ENCODE data around the gene DCTN4.

The DCTN4 gene

DNA sequence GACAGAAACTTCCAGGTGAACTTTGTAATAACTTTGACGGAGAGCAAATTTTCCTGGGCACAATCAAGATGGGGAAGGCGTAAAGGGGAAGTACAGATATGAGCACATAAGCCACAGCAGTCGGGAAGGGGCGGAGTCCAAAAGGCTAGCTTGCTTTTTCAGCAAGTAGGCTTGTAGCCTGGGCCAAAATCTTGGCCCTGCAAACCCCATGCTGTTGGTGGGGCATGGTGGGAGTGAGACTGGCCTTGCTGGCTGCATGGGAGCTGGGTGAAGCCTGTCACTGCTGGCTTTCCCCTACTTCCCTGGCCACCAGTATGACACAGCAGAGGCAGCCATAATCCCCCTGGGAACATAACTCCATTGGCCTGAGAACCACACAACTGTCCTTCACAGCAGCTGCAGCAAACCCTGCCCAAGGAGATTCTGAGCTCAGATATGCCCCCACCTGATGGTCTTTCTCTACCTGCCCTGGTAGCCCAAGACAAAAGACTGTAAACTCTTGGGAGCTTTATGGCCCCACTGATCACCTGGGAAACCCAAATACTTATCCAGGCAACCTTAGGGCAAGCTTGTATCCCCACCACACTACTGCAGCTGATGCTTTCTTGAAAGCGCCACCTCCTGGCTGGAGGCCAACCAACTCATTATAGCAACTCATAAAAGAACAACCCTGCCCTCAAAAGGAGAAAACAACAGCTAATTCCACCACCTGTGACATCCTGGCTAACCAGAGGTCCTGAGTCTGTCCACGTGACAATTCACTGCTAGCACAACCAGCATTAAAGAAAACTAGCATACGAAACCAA lies 24.0 kb downstream of the DCTN4 start:
- no peak for DNase-seq

DNA sequence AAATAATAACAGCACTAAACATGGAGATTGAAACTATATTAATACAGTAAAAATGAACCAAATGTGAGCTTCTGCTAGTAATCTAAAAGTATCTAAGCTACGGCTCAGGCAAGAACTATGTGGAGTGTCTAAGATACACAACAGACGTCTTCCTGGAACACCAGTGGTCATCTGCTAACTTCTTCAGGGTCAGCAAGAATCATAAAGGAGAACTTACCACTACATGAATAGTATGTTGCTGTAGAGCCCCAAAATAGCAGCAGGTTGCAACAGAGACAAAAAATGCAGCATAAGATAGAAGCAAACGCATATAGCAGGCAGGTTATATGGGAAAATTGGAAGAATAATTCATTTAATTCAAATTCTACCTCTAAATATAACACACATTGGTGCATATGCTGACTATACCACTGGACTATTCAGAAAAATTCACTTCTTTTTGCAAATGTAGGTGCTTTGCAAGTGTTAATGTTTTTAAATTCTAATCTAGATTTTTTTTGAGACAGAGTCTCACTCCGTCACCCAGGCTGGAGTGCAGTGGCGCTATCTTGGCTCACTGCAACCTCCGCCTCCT lies 27.1 kb downstream of the DCTN4 start:
- no peak for DNase-seq

GRCh38 chr5:150729859-150730258 lies 29.0 kb downstream of the DCTN4 start:
- no peak for DNase-seq

DNA sequence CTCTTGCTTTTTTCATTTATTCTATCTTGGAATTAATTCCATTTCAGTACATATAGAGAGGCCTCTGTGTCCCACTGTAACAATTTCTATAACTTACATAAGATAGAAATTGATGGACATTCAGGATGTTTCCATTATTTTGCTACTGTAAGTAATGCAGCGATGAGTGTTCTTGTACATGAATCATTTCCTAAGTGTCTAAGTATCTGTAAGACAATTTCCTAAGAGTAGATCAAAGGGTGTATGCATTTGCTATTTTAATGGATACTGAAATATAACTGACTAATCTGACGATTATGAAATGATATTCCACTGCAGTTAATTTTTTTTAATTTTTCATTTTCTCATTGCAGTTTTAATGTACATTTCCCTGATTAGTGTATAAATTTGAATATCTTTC lies 35.0 kb downstream of the DCTN4 start:
- DNase-seq: no peak

- no peak for DNase-seq
Measured at GRCh38 chr5:150710165-150710564, 48.7 kb downstream of the DCTN4 start.

- DNase-seq: no peak
Measured at GRCh38 chr5:150706776-150707390, 51.9 kb downstream of the DCTN4 start.

DNA sequence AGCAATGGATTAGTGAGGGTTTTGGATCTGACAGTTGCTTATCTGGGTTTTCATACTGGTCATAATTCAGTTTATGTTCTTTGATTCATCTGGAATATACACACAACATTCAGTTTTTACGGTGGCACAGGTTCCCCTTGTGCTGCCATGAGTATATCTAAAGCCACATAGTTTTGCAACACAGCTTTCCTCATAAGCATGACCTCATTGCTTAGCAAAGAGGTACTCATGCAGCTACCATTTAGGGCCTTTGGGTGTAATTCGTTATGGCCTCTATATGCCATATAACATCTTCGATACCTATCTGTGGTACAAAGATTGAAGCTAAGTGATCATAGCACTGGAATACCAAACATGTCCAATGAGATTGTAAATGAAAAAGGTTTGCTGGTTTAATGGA lies 55.1 kb downstream of the DCTN4 start:
- DNase-seq: no peak

DNA sequence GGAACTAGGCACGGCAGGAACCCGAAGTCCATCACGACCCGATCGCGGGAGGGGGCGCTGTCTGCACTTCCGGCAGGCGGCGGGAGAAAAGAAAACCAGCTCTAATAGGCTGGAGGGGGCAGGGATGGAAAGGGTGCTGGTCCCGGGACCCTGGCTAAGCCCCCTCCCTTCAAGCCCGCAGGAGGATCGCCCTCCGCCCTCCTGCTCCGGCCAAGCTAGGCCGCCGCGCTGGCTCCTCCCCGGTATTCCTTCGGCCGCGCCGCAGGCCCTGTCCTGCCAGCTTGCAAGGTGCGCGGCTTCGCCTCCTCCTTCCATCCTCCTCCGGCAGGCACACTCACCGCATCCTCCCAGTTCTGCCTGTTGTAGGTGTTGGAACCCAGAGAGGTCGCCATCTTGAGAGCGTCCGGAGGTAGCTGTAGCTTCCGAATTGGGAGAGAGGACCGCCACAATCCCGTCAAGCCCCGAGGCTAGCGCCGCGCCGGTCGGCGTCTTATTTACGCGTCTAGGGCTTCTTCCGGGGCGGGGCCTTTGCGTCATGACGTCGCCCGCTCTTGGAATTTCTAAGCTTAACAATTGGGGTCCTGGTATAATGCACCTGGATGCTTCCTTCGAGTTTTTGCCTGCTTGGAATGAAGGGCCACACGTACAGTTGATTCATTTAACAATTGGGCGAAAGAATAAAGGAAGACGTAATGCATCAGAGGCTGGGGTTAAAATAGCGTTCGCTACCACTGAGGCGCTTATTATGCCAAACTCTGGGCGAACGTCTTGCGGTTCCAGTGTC lies 58.0 kb downstream of the DCTN4 start, which contains the start of gene RBM22:
Gene RBM22, minus strand, starts transcription at position 469 of the 784 bp plus-strand sequence. Its CDS starts 77 bp downstream, at position 392.
- DNase-seq: peak; percentile 69 to 92

DNA sequence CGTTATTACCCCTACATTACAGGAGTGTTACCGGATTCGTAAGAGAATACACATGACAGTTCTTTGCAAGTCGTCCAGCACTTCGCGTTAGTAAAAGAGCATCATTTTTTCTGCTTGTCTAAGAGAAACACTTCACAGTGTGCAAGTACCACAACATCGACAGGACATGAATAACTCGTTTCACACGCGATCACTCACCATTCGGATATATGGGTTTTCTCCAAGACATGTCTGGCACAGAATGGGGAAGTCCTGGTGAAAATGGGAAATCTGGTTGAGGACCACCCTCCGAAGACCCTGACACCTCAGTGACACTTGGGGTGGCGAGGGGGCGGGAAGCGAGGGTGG lies 58.6 kb downstream of the DCTN4 start:
- no peak for DNase-seq

- no peak for DNase-seq
Measured at GRCh38 chr5:150694612-150695011, 64.2 kb downstream of the DCTN4 start.

DNA sequence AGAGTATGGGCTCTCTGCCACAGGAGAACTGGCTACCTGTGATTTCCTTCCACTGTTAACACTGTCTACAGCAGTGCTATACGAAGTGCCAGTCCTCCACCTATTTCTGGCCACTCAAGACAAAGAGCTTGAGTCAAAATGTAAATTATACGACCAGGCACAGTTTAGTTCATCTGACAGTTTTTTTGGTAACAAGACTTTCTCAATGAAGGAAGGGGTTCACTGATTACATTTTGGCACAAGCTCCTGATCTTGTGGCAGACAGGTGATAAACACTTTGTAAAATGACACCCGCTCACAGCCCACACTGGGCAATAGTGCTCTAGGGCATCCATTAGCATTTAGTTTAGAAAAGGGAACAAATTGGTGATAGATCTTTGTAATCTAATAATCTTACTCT lies 66.5 kb downstream of the DCTN4 start:
- DNase-seq: no peak

DNA sequence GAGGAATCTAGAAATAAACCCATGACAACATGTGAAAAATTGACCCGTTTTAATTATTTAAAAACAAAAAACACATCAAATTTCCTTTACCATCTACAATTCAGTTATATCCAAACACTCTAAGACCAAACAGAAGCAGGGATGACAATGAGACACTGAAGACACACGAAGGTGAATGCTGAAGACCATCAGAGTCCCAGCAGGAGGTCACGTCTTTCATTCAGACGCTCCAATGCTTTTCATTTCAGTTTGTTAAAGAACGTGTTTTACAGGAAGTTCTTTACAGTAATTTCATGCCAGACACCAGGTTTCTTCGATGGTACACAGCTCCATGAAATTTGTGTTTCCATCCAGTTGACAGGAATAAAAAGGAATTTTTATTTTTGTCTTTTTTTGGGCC lies 68.1 kb downstream of the DCTN4 start:
- no peak for DNase-seq

DNA sequence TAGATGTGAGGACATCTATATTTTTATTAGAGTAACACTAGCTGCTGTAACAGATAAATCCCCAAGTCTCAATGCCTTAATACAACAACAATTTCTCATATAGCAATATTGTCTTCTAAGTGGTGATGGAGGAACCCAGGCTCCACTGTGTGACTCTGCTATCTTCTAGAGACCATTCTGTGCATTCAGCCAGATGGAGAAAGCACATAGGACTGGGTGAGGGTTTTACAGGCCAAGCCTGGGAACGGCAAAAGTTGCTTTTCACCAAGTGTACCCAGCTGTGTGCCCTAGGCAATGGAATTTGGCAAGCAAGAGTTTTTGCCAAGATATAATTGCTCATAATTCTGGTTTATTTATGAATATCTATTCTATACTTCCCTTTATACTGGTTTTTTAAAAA lies 69.7 kb downstream of the DCTN4 start:
- no peak for DNase-seq

GRCh38 chr5:150676578-150676977 lies 82.2 kb downstream of the DCTN4 start:
- no peak for DNase-seq

DNA sequence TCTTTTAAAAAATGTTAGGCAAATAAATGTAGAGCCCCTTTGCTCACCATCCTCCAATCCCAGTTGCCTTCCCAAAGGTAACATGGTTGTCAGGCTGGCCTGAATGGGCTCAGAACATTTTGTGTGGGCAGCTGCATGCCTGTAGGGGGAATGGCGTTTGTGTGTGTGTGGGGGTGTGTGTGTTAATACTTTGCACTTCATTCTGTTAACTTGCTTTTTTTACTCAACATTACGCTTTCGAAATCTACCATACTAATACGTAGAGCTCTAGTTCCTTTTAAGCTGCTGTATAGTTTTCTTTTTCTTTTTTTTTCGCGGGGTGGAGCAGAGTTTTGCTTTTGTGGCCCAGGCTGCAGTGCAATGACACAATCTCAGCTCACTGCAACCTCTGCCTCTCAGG lies 83.7 kb downstream of the DCTN4 start:
- DNase-seq: no peak

DNA sequence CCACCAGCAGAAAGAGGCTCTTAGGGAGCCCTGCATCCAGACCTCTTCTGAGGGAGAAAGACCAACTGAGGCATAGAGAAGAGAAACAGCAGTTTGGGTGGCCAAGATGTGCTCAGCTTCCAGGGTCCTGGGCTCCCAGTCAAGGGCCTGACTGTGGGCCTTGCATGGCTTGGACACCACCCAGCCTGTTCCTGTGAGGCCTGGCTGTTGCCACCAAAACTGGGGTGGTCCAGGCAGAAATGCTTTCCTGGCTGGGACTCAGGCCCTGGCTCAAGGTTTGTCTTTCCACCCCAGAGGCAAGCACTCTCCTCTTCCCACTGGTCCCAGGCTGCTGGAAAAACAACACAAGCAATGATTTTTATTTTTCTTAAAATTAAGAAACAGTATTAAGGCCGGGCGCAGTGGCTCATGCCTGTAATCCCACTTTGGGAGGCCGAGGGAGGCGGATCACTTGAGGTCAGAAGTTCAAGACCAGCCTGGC lies 84.4 kb downstream of the DCTN4 start:
- no peak for DNase-seq

DNA sequence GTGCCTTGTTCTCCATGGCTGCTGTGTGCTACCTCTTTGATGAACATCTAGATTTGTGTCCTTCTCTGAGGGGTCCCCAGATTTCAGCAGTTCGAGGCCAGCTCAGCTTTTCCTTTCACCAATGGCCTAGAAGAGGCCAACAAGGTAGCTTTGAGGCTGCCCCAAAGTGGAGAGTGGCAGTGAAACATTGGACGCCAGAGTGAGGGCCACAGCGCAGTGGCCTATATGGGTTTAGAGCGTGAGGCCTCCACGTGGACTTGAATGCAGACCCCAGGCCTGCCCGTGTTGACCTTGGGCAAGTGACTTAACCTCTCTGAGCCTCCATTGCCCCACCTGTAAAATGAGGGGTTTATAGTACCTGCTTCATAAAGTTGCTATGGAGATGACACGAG lies 85.9 kb downstream of the DCTN4 start:
- DNase-seq: no peak

- no peak for DNase-seq
Measured at GRCh38 chr5:150672237-150672883, 86.5 kb downstream of the DCTN4 start.

DNA sequence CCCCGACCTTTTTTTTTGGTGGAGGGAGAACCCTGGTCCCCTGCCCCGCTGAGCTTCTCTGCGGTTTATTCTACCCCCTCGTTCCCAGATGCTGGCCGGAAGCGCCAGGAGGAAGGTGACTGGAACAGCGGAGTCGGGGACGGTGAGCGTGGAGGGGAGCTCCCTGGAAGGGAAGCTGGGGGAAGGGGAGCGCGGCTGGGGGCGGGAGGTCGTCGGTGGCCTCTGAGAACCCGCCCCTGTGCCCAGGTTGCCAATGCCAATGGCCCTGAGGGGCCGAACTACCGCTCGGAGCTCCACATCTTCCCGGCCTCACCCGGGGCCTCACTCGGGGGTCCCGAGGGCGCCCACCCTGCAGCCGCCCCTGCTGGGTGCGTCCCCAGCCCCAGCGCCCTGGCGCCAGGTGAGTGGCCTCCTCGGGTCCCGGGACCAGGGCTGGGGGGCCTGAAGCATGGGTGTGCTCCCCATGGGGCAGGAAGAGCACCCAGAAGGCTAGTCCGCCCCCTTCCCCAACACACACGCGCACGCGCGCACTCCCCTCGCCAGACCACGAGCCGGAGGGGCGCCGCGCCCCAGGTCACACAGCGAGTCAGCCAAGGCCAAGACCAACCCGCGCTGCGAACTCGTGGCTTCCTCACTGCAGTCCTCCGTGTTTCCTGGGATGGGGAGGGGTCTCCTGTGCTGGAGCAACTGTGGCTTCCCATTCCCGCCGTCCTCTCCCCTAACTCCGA lies 87.1 kb downstream of the DCTN4 start:
- DNase-seq: no peak

DNA sequence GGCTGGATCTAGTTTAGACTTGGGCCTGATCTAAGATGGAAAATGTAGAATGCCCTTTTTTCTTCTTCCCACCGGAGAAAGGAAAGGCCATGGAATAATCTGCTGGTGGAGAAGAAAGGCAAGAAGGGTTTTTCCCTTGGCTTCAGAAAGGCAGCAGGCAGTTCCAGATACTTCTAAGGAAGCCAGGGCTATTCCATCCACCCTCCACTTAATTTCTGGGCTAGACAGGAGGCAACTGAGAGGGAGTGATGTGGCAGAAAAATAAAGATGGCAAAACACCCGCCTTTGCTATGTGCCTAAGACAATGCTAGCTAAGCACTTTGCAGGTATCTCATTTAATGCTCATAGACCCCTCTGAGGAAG lies 87.9 kb downstream of the DCTN4 start:
- no peak for DNase-seq

- DNase-seq: no peak
Measured at GRCh38 chr5:150670275-150670947, 88.4 kb downstream of the DCTN4 start.

- DNase-seq: no peak
Measured at GRCh38 chr5:150665044-150665443, 93.8 kb downstream of the DCTN4 start.

All from NCI-H446 (cell line).